ENCODE results near the gene FOXO1. TPM values are rescaled to one million over a fixed set of nuclear protein-coding genes. Genes with fewer than 3 reads are reported as not detected.

The FOXO1 gene
- polyA plus RNA-seq, 1 experiment = 5.3 TPM

DNA sequence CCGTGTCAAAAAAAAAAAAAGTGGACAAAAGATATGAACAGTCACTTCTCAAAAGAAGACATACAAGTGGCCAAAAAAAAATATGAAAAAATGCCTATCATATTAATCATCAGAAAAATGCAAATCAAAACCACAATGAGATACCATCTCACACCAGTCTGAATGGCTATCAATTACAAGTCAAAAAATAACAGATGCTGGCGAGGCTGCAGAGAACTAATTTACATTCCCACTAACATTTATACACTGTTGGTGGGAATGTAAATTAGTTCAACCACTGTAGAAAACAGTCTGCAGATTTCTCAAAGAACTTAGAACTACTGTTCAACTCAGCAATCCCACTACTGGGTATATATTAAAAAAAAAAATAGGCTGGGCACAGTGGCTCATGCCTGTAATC is 26.5 kb upstream of the FOXO1 start:
- no peaks in the 10 kb centered on the region for H3K27me3 ChIP-seq (ENCODE audit: control insufficient read depth, insufficient read depth, low read length)
- no peak for DNase-seq (ENCODE audit: low read depth)
- CTCF ChIA-PET = interaction anchor here (0.7 kb wide), 1 partner anchor 10 kb away, joined by 3 read pairs; no protein-coding TSS in a partner anchor
- POLR2A ChIA-PET = no interaction called here
- no peaks in the 10 kb centered on the region for H3K36me3 ChIP-seq (ENCODE audit: control insufficient read depth, insufficient read depth, low read length)
- H3K4me3 ChIP-seq (ENCODE audit: low read depth, low read length) = no peak overlapping the region
- TF ChIP-seq, protein P1, sequence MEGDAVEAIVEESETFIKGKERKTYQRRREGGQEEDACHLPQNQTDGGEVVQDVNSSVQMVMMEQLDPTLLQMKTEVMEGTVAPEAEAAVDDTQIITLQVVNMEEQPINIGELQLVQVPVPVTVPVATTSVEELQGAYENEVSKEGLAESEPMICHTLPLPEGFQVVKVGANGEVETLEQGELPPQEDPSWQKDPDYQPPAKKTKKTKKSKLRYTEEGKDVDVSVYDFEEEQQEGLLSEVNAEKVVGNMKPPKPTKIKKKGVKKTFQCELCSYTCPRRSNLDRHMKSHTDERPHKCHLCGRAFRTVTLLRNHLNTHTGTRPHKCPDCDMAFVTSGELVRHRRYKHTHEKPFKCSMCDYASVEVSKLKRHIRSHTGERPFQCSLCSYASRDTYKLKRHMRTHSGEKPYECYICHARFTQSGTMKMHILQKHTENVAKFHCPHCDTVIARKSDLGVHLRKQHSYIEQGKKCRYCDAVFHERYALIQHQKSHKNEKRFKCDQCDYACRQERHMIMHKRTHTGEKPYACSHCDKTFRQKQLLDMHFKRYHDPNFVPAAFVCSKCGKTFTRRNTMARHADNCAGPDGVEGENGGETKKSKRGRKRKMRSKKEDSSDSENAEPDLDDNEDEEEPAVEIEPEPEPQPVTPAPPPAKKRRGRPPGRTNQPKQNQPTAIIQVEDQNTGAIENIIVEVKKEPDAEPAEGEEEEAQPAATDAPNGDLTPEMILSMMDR (IDR thresholded peaks at IDR 0.05; ENCODE audit: insufficient read depth, low read depth, low read length) = no peak

DNA sequence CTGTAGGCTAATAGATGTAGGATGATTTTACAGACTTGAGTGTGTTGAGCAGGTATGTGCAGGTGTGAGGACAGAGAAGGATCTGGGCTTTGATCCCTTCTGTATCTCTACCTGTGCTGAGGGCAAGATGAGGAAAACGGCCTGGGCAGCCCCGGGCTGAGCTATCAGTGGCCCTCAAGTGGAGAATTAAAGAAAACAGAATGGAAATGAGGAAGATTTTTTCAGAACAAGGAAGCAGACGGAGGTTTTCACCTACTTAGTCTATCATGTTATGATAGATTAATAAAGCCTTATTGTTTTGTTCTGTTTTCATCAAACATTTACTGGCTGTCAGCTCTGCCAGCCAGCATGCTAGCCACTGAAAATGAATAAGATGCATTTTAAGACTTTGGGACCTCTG is 22.3 kb upstream of the FOXO1 start:
- Histone ChIP-seq H3K4me3 (ENCODE audit: low read depth, low read length) (no peak overlapping the region), H3K27me3 (ENCODE audit: control insufficient read depth, insufficient read depth, low read length) (no peaks in the 10 kb centered on the region), H3K36me3 (ENCODE audit: control insufficient read depth, insufficient read depth, low read length) (no peaks in the 10 kb centered on the region)
- ChIA-PET POLR2A (no interaction called here), CTCF (interaction anchor here (0.9 kb wide), 1 partner anchor 12 kb away, joined by 3 read pairs; no protein-coding TSS in a partner anchor)
- TF ChIP-seq, protein P1 (IDR thresholded peaks at IDR 0.05; ENCODE audit: insufficient read depth, low read depth, low read length) = no peak
- no peak for DNase-seq (ENCODE audit: low read depth)

DNA sequence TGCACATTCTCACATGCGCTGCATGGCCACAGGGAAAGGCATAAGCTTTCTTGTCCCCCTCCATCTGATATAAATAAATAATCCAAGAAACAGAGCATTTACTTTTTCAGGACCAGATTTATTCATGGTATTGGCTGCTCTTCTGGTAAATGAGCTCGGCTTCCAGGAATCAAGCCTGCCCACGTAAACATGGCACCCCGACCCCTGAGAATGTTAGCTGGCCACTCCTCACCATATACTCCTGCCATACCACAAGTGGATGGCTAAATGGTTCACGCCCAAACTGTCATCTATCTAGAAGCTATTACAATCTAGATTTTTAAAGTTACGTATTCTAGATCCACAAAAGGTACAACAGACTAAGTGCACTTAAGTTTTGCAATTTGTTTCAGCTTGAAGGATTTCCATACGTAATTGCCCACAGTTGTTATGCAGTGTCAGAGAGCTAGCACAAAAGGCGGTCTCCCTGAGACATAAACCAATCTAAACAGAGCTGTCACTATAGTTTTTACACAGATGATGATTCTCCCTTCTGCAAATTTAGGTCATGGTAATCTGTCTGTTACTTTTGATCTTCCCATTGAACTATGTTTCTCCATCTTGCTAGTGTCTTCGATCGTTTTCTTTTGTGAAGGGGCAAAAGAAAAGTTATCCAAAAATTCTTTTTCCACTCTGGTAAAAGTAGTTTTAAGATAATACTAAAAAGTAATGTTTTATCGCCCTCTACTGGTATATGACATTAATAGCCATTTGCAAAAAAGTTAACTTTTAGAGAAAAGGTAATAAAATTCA is 16.2 kb upstream of the FOXO1 start:
- TF ChIP-seq, protein P1 (IDR thresholded peaks at IDR 0.05; ENCODE audit: insufficient read depth, low read depth, low read length) = peak; percentile 39; the same call in 1 of the 2 replicates
- Histone ChIP-seq H3K36me3 (ENCODE audit: control insufficient read depth, insufficient read depth, low read length) (no peaks in the 10 kb centered on the region), H3K4me3 (ENCODE audit: low read depth, low read length) (no peak overlapping the region), H3K27me3 (ENCODE audit: control insufficient read depth, insufficient read depth, low read length) (no peaks in the 10 kb centered on the region)
- POLR2A ChIA-PET = no interaction called here
- CTCF ChIA-PET = interaction anchor here (0.5 to 11.1 kb wide), 20 partner anchors 10 to 999 kb away, joined by 3 to 105 read pairs (median 4); partner anchors contain the start of gene WBP4
- no peak for DNase-seq (ENCODE audit: low read depth)

- Histone ChIP-seq H3K36me3 (ENCODE audit: control insufficient read depth, insufficient read depth, low read length) (no peaks in the 10 kb centered on the region), H3K27me3 (ENCODE audit: control insufficient read depth, insufficient read depth, low read length) (no peaks in the 10 kb centered on the region), H3K4me3 (ENCODE audit: low read depth, low read length) (no peak overlapping the region)
- TF ChIP-seq, protein P1 (IDR thresholded peaks at IDR 0.05; ENCODE audit: insufficient read depth, low read depth, low read length) = no peak
- ChIA-PET CTCF (interaction anchor here (0.9 to 11.1 kb wide), 9 partner anchors 9 to 998 kb away, joined by 4 to 105 read pairs (median 6); no protein-coding TSS in a partner anchor), POLR2A (no interaction called here)
- no peak for DNase-seq (ENCODE audit: low read depth)
Measured at GRCh38 chr13:40681341-40682146, 15.1 kb upstream of the FOXO1 start.

All from BJ (cell line).